ENCODE data around the gene ESR2. TPM values are rescaled to one million over a fixed set of nuclear protein-coding genes. Genes with fewer than 3 reads are reported as not detected.
A peak's percentile ranks its signal among the peaks of the same experiment; 100 is the strongest.

ESR2 gene
- total and polyA plus RNA-seq, 7 experiments from 2014 or later: 0.07 to 0.19 (median 0.12) TPM; not detected in 2

DNA sequence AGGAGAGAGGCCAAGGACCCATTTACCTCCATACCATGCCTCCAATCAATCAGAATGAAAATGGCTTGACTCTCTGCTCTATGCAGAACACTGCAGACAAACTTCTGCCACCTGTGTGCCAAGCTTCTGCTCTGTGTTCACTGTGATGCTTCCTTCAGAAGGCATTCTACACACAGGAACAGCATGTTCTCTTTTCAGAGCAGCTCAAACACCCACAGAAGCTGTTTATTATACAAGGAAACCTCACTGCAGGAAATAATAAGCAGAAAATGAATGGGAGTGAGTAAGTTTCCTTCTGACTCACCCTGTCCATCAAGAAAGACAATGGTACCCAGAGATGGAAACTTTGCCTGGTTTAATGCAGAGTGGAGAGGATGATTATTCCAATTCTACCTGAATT lies 2.4 kb upstream of the ESR2 start:
- no peaks in the 10 kb centered on the region for H3K9me3 Mint-ChIP-seq
- Histone ChIP-seq H3K9me3 (ENCODE audit: control insufficient read depth in 2 of 3, low read length in 3 of 3) (no peaks in the 10 kb centered on the region), H3K4me3 (ENCODE audit: low read length) (no peak overlapping the region), H3K27ac (ENCODE audit: low read depth, low read length) (no peak overlapping the region), H3K36me3 (ENCODE audit: control insufficient read depth in 2 of 3, insufficient read depth in 3 of 3, low read length in 3 of 3) (no peaks in the 10 kb centered on the region), H3K27me3 (ENCODE audit: control insufficient read depth in 2 of 2, insufficient read depth in 2 of 2, low read length in 2 of 2) (no peaks in the 10 kb centered on the region), H3K4me1 (ENCODE audit: control insufficient read depth in 2 of 2, insufficient read depth in 2 of 2, low read length in 2 of 2) (peaks cover 4 to 14% of the 10 kb centered on the region in 2 donors)
- H3K4me1 Mint-ChIP-seq: peaks cover 0 to 29% (median 15%) of the 10 kb centered on the region in 7 donors
- peaks cover 19 to 43% (median 28%) of the 10 kb centered on the region in 5 donors for H3K27me3 Mint-ChIP-seq
- peak overlapping the region in 1 of 9 donors; percentile 15 for H3K27ac Mint-ChIP-seq
- CTCF ChIA-PET: interaction anchor here (0.5 to 4.0 kb wide), 3 partner anchors 10 to 496 kb away, joined by 3 to 14 read pairs (median 3); no protein-coding TSS in a partner anchor
- intact Hi-C loops (cut with micrococcal nuclease): loop anchor here (5.0 to 10.0 kb wide), 5 partner anchors 132 to 672 kb away; no protein-coding TSS in a partner anchor
- POLR2A ChIA-PET: no interaction called here
- DNase-seq: no peak
- H3K4me3 Mint-ChIP-seq: peak overlapping the region in 1 of 10 donors; percentile 38
- ATAC-seq: no peak
- H3K36me3 Mint-ChIP-seq: no peaks in the 10 kb centered on the region

- intact Hi-C loops (cut with micrococcal nuclease): loop anchor here (1.0 to 10.0 kb wide), 8 partner anchors 54 to 670 kb away; no protein-coding TSS in a partner anchor
- no peak overlapping the region for H3K27ac Mint-ChIP-seq
- peaks cover 19 to 40% (median 25%) of the 10 kb centered on the region in 5 donors for H3K27me3 Mint-ChIP-seq
- peak overlapping the region; percentile 69 for H3K4me3 ChIP-seq (ENCODE audit: low read length)
- ATAC-seq (peak; percentile 88), DNase-seq (peak; percentile 55 to 88 (median 74))
- H3K36me3 Mint-ChIP-seq: no peaks in the 10 kb centered on the region
- H3K27ac ChIP-seq (ENCODE audit: low read depth, low read length): no peak overlapping the region
- H3K36me3 ChIP-seq (ENCODE audit: control insufficient read depth in 2 of 3, insufficient read depth in 3 of 3, low read length in 3 of 3): no peaks in the 10 kb centered on the region
- peaks cover 0 to 29% (median 15%) of the 10 kb centered on the region in 7 donors for H3K4me1 Mint-ChIP-seq
- H3K9me3 ChIP-seq (ENCODE audit: control insufficient read depth in 2 of 3, low read length in 3 of 3): no peaks in the 10 kb centered on the region
- no peaks in the 10 kb centered on the region for H3K9me3 Mint-ChIP-seq
- H3K4me1 ChIP-seq (ENCODE audit: control insufficient read depth in 2 of 2, insufficient read depth in 2 of 2, low read length in 2 of 2): peaks cover 4 to 14% of the 10 kb centered on the region in 2 donors
- CTCF ChIA-PET: interaction anchor here (0.6 to 4.0 kb wide), 6 partner anchors 9 to 494 kb away, joined by 3 to 14 read pairs (median 4); no protein-coding TSS in a partner anchor
- no peaks in the 10 kb centered on the region for H3K27me3 ChIP-seq (ENCODE audit: control insufficient read depth in 2 of 2, insufficient read depth in 2 of 2, low read length in 2 of 2)
- H3K4me3 Mint-ChIP-seq: peak overlapping the region; percentile 70 to 85 (median 82)
- POLR2A ChIA-PET: no interaction called here
Observed at GRCh38 chr14:64294672-64295413, 672 bp upstream of the ESR2 start.

GRCh38 chr14:64292197-64292596 lies 2.0 kb downstream of the ESR2 start:
- H3K36me3 Mint-ChIP-seq: no peaks in the 10 kb centered on the region
- DNase-seq: no peak
- Histone ChIP-seq H3K27ac (ENCODE audit: low read depth, low read length) (no peak overlapping the region), H3K4me1 (ENCODE audit: control insufficient read depth in 2 of 2, insufficient read depth in 2 of 2, low read length in 2 of 2) (peaks cover 4 to 14% of the 10 kb centered on the region in 2 donors), H3K9me3 (ENCODE audit: control insufficient read depth in 2 of 3, low read length in 3 of 3) (no peaks in the 10 kb centered on the region), H3K27me3 (ENCODE audit: control insufficient read depth in 2 of 2, insufficient read depth in 2 of 2, low read length in 2 of 2) (no peaks in the 10 kb centered on the region), H3K36me3 (ENCODE audit: control insufficient read depth in 2 of 3, insufficient read depth in 3 of 3, low read length in 3 of 3) (no peaks in the 10 kb centered on the region), H3K4me3 (ENCODE audit: low read length) (no peak overlapping the region)
- H3K27me3 Mint-ChIP-seq: peaks cover 8 to 33% (median 17%) of the 10 kb centered on the region in 5 donors
- H3K9me3 Mint-ChIP-seq: no peaks in the 10 kb centered on the region
- peaks cover 0 to 26% (median 15%) of the 10 kb centered on the region in 7 donors for H3K4me1 Mint-ChIP-seq
- no peak for ATAC-seq
- H3K27ac Mint-ChIP-seq: no peak overlapping the region
- intact Hi-C loops (cut with micrococcal nuclease): loop anchor here (5.0 to 10.0 kb wide), 5 partner anchors 127 to 667 kb away; no protein-coding TSS in a partner anchor
- H3K4me3 Mint-ChIP-seq: no peak overlapping the region
- ChIA-PET POLR2A (no interaction called here), CTCF (no interaction called here)

GRCh38 chr14:64289571-64289970 lies 4.6 kb downstream of the ESR2 start:
- POLR2A ChIA-PET: no interaction called here

DNA sequence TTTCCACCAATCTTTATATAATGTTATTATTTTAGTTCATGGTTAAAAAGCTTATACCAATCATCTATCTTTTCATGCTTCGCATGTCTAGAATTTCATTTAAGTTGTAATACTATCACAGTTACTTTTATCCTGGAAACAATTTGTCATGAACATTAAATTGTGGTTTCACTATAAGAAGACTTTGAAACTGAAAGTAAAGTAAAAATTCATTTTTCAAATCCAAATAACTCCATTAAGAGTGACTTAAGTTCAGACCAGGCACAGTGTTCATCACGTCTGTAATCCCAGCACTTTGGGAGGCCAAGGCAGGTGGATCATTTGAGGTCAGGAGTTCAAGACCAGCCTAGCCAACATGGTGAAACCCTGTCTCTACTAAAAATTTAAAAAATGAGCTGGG lies 12.4 kb downstream of the ESR2 start:
- POLR2A ChIA-PET: no interaction called here
- Histone ChIP-seq H3K27me3 (ENCODE audit: control insufficient read depth in 2 of 2, insufficient read depth in 2 of 2, low read length in 2 of 2) (no peaks in the 10 kb centered on the region), H3K27ac (ENCODE audit: low read depth, low read length) (no peak overlapping the region), H3K9me3 (ENCODE audit: control insufficient read depth in 2 of 3, low read length in 3 of 3) (no peaks in the 10 kb centered on the region), H3K4me3 (ENCODE audit: low read length) (no peak overlapping the region), H3K4me1 (ENCODE audit: control insufficient read depth in 2 of 2, insufficient read depth in 2 of 2, low read length in 2 of 2) (no peaks in the 10 kb centered on the region), H3K36me3 (ENCODE audit: control insufficient read depth in 2 of 3, insufficient read depth in 3 of 3, low read length in 3 of 3) (no peaks in the 10 kb centered on the region)
- peaks cover 0 to 6% (median 0%) of the 10 kb centered on the region in 5 donors for H3K36me3 Mint-ChIP-seq
- intact Hi-C loops (cut with micrococcal nuclease): no loop called here
- H3K4me3 Mint-ChIP-seq: peak overlapping the region in 1 of 10 donors; percentile 11
- peaks cover 0 to 5% (median 0%) of the 10 kb centered on the region in 5 donors for H3K27me3 Mint-ChIP-seq
- ATAC-seq: no peak
- peaks cover 0 to 20% (median 0%) of the 10 kb centered on the region in 7 donors for H3K4me1 Mint-ChIP-seq
- peak overlapping the region in 2 of 9 donors; percentile 28 to 36 for H3K27ac Mint-ChIP-seq
- CTCF ChIA-PET: no interaction called here
- DNase-seq: no peak
- H3K9me3 Mint-ChIP-seq: peaks cover 0 to 3% (median 0%) of the 10 kb centered on the region in 11 donors

More at GRCh38 chr14:64289571-64289970, 4.6 kb downstream of the ESR2 start:
- peaks cover 0 to 2% (median 0%) of the 10 kb centered on the region in 5 donors for H3K36me3 Mint-ChIP-seq
- no peak for ATAC-seq
- H3K36me3 ChIP-seq (ENCODE audit: control insufficient read depth in 2 of 3, insufficient read depth in 3 of 3, low read length in 3 of 3): no peaks in the 10 kb centered on the region
- CTCF ChIA-PET: interaction anchor here (0.7 kb wide), 1 partner anchor 88 kb away, joined by 4 read pairs; no protein-coding TSS in a partner anchor
- no peak overlapping the region for H3K4me3 ChIP-seq (ENCODE audit: low read length)
- H3K27me3 ChIP-seq (ENCODE audit: control insufficient read depth in 2 of 2, insufficient read depth in 2 of 2, low read length in 2 of 2): no peaks in the 10 kb centered on the region
- H3K27me3 Mint-ChIP-seq: peaks cover 5 to 28% (median 17%) of the 10 kb centered on the region in 5 donors
- H3K9me3 Mint-ChIP-seq: peaks cover 0 to 3% (median 0%) of the 10 kb centered on the region in 11 donors
- H3K4me1 ChIP-seq (ENCODE audit: control insufficient read depth in 2 of 2, insufficient read depth in 2 of 2, low read length in 2 of 2): peaks cover 4 to 9% of the 10 kb centered on the region in 2 donors
- intact Hi-C loops (cut with micrococcal nuclease): no loop called here
- no peak overlapping the region for H3K27ac Mint-ChIP-seq
- DNase-seq: no peak
- peaks cover 0 to 16% (median 9%) of the 10 kb centered on the region in 7 donors for H3K4me1 Mint-ChIP-seq
- H3K27ac ChIP-seq (ENCODE audit: low read depth, low read length): no peak overlapping the region
- no peak overlapping the region for H3K4me3 Mint-ChIP-seq
- no peaks in the 10 kb centered on the region for H3K9me3 ChIP-seq (ENCODE audit: control insufficient read depth in 2 of 3, low read length in 3 of 3)

DNA sequence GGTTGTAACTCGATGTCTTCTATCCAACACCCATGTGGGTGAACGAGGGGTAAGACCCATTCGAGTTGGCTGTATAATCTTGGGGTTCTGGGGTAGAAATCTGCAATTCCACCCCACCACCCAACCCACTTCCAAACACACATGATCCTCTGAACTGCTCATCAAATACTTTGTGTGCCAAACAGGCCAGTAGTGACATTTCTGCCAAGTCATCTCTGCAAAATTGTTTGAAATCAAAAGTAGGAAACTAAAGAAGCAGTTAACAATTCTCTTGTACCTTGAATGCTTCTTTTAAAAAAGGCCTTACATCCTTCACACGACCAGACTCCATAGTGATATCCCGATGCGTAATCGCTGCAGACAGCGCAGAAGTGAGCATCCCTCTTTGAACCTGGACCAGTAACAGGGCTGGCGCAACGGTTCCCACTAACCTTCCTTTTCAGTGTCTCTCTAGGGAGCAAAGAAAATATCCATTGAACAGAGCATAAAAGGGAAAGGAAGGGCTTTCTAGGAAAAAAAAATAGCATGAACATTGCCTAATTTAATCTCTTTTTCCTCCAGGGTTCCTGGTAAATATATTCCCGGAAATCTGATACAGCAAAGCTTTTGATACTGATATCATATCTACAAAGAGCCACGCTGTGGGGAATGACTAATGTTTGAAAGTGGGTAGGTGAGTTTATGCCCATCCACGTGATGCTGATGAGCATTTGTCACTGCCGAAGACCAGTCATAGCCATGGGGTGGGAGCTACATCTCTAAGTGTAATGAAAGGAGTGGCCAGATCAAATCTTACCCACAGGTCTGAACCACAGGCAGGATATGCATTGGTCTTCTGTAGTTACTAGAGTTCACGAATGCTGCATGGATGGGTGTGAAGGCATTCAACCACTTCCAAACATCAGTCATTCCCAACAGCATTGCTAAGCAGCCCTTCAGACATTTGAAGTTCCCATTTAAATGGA lies 14.2 kb downstream of the ESR2 start:
- no peaks in the 10 kb centered on the region for H3K4me1 ChIP-seq (ENCODE audit: control insufficient read depth in 2 of 2, insufficient read depth in 2 of 2, low read length in 2 of 2)
- peaks cover 0 to 2% (median 1%) of the 10 kb centered on the region in 5 donors for H3K27me3 Mint-ChIP-seq
- ChIA-PET POLR2A (no interaction called here), CTCF (no interaction called here)
- peaks cover 0 to under 1% (median 0%) of the 10 kb centered on the region in 11 donors for H3K9me3 Mint-ChIP-seq
- no peak overlapping the region for H3K27ac ChIP-seq (ENCODE audit: low read depth, low read length)
- no peak overlapping the region for H3K4me3 Mint-ChIP-seq
- H3K9me3 ChIP-seq (ENCODE audit: control insufficient read depth in 2 of 3, low read length in 3 of 3): no peaks in the 10 kb centered on the region
- intact Hi-C loops (cut with micrococcal nuclease): no loop called here
- peaks cover 0 to 20% (median 0%) of the 10 kb centered on the region in 7 donors for H3K4me1 Mint-ChIP-seq
- no peak overlapping the region for H3K4me3 ChIP-seq (ENCODE audit: low read length)
- H3K27me3 ChIP-seq (ENCODE audit: control insufficient read depth in 2 of 2, insufficient read depth in 2 of 2, low read length in 2 of 2): no peaks in the 10 kb centered on the region
- ATAC-seq (peak; percentile 29), DNase-seq (no peak)
- H3K36me3 ChIP-seq (ENCODE audit: control insufficient read depth in 2 of 3, insufficient read depth in 3 of 3, low read length in 3 of 3): no peaks in the 10 kb centered on the region
- H3K27ac Mint-ChIP-seq: no peak overlapping the region
- peaks cover 0 to 4% (median 0%) of the 10 kb centered on the region in 5 donors for H3K36me3 Mint-ChIP-seq
